GM12892 (cell line): ENCODE measurements around the gene SLC2A5.

ENCODE experiments used
- POLR2AphosphoS5 ChIP-seq: IDR thresholded peaks from 2 replicates; pipeline ENCODE4 v1.6.1; 2011; ENCODE audit warnings: low read depth, low read length, control low read depth
- TAF1 ChIP-seq: IDR thresholded peaks from 2 replicates; pipeline ENCODE4 v1.6.1; 2011; ENCODE audit warnings: low read depth, mild to moderate bottlenecking, control low read depth, low read length, borderline replicate concordance

- TF ChIP-seq TAF1: no peak
- TF ChIP-seq POLR2AphosphoS5: no peak
These were observed 53.0 kb downstream of the SLC2A5 start for GRCh38 chr1:9016455-9016854.
